Hepatocyte (in vitro differentiated cells): Measurements from ENCODE around the gene HRH3.

Experiments used
- EZH2 ChIP-seq: fragments of 200-600 bp; sonication (generic); IDR thresholded peaks from 2 replicates; pipeline ENCODE4 v1.6.1; 2016; ENCODE audit warnings: antibody characterized with exemption, mild to moderate bottlenecking, borderline replicate concordance
- EZH2phosphoT487 ChIP-seq: fragments of 200-600 bp; sonication (generic); IDR thresholded peaks from one replicate; pipeline ENCODE4 v1.6.1; 2018; ENCODE audit warnings: antibody characterized with exemption, mild to moderate bottlenecking, low read depth, moderate library complexity; ENCODE audit not compliant: unreplicated experiment, severe bottlenecking
- TF ChIP-seq, protein P1 (sequence below): fragments of 200-600 bp; sonication (generic); IDR thresholded peaks from 2 replicates; pipeline ENCODE4 v1.5.1; 2016; ENCODE audit warnings: antibody characterized with exemption, mild to moderate bottlenecking; ENCODE audit not compliant: poor library complexity

DNA sequence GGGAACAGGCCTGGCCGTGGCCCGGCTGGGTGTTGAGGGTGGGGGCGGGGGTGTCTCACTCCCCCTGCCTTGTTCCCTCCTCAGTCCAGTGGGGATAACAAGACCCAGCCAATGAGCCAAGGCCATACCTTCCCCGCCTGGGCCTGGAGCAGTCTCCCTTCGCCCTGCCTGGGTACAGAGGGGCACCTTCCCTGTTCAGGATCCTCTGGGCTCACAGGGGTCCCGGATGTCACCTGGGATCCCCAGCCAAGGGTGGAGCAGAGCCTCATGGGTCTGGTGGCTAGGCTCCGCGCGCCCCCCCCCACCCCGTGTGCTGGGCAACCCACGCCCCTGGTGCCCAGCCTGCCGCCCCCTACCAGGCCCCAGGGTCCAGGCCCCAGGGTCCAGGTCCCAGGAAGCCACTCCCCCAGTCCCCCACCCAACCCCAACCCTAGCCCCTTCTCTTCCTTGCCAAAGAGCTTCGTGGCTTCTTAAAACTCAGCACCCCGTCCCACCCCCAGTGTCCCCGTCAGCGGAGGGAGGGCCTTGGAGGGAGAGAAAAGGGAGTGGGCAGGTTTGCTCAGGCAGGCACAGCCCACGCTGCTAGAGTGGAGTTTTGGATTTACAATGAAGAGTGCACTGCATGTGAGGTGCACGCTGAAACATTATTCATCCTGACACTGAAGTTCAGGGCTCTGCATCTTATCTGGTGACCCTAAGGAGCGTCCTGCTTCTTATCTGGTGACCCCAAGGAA is 11.8 kb downstream of the HRH3 start:
- TF ChIP-seq, protein P1, sequence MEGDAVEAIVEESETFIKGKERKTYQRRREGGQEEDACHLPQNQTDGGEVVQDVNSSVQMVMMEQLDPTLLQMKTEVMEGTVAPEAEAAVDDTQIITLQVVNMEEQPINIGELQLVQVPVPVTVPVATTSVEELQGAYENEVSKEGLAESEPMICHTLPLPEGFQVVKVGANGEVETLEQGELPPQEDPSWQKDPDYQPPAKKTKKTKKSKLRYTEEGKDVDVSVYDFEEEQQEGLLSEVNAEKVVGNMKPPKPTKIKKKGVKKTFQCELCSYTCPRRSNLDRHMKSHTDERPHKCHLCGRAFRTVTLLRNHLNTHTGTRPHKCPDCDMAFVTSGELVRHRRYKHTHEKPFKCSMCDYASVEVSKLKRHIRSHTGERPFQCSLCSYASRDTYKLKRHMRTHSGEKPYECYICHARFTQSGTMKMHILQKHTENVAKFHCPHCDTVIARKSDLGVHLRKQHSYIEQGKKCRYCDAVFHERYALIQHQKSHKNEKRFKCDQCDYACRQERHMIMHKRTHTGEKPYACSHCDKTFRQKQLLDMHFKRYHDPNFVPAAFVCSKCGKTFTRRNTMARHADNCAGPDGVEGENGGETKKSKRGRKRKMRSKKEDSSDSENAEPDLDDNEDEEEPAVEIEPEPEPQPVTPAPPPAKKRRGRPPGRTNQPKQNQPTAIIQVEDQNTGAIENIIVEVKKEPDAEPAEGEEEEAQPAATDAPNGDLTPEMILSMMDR: no peak
- TF ChIP-seq EZH2phosphoT487 (no peak), EZH2 (no peak)
